22Rv1 (cell line): ENCODE results near the gene LCN10.

Source experiments
- CTCF ChIP-seq: fragments of 450-650 bp; IDR thresholded peaks from 2 replicates; pipeline ENCODE4 v1.5.1; 2017; ENCODE audit warnings: mild to moderate bottlenecking
- ZFX ChIP-seq: fragments of 450-650 bp; IDR thresholded peaks from 2 replicates; pipeline ENCODE4 v1.6.1; 2017; ENCODE audit warnings: antibody characterized with exemption, borderline replicate concordance

GRCh38 chr9:136764301-136764891 lies 21.7 kb upstream of the LCN10 start, which contains the start of gene LCN15:
- TF ChIP-seq CTCF (no peak), ZFX (no peak)
